K562 (cell line): ENCODE measurements around the gene EPB41L2. TPM values are rescaled to one million over a fixed set of nuclear protein-coding genes. Genes with fewer than 3 reads are reported as not detected.

ENCODE experiments used
- ATAC-seq: fragments of 200-7000 bp; cut with Tn5 transposase; 3 replicates; pipeline ENCODE4 v1.9.1; 2020; ENCODE audit warnings: moderate library complexity
- BruUV-seq: library from RNA; stranded (reverse); fragments of 400-500 nt; replicated peaks from 2 replicates; lab custom pipeline; 2021; lab: Mats Ljungman, UMichigan
- CTCF ChIA-PET: fragments of 300-600 bp; formaldehyde crosslinking; extraction: SDS; loops from one replicate; lab custom pipeline; 2021; ENCODE audit warnings: low intra/inter-chr PET ratio; lab: Yijun Ruan, JAX
- POLR2A ChIA-PET: fragments of 300-600, 350-650 bp; sonication (Branson Sonifier 250); formaldehyde crosslinking; extraction: SDS; loops from one replicate; lab custom pipeline; 2021; ENCODE audit warnings: antibody characterized with exemption, inconsistent platforms; lab: Yijun Ruan, JAX
- DNase-seq, 4 experiments: peaks; one replicate each; pipeline versions ENCODE4 v3.0.0 to v3.0.0-alpha.2; 2011 to 2018; ENCODE audit warnings: low spot score in 3 of 4, mixed read lengths in 3 of 4; ENCODE audit errors: extremely low read depth in 1 of 4
- FAIRE-seq: peaks from 2 replicates; lab custom pipeline; 2011; peaks lifted over from hg19 to GRCh38; lab: Jason Lieb, UNC
- H2AFZ ChIP-seq: 2 replicates; pipeline ENCODE4 v1.6.0; 2011; ENCODE audit warnings: low read depth, low read length, control low read depth, inconsistent platforms
- H3K27ac ChIP-seq: fragments of 200-600 bp; 3 replicates; pipeline ENCODE4 v1.8.0; 2011; ENCODE audit warnings: low read depth, mild to moderate bottlenecking, control low read depth, inconsistent platforms, low read length, moderate library complexity, mixed read lengths; ENCODE audit errors: extremely low read depth
- H3K27me3 ChIP-seq, 2 experiments: fragments of 300-600 bp in 1 of 2; 2 replicates in 1 of 2; 3 replicates in 1 of 2; pipeline versions ENCODE4 v1.6.0 to v1.8.0; 2011; ENCODE audit warnings: inconsistent platforms in 2 of 2, low read length in 2 of 2, mild to moderate bottlenecking in 1 of 2, mixed read lengths in 1 of 2, moderate library complexity in 1 of 2; ENCODE audit not compliant: control insufficient read depth in 2 of 2, insufficient read depth in 2 of 2
- H3K36me3 ChIP-seq: fragments of 300-600 bp; 3 replicates; pipeline ENCODE4 v1.8.0; 2011; ENCODE audit warnings: mild to moderate bottlenecking, low read length, inconsistent platforms; ENCODE audit not compliant: control insufficient read depth, insufficient read depth
- H3K4me1 ChIP-seq, 2 experiments: fragments of 200-600 bp in 1 of 2; replicated peaks in 1 of 2; 2 replicates in 1 of 2; 3 replicates in 1 of 2; pipeline versions ENCODE4 v1.5.1 to v1.8.0; 2011; ENCODE audit warnings: inconsistent platforms in 2 of 2, low read length in 2 of 2, mild to moderate bottlenecking in 1 of 2, mixed read lengths in 1 of 2, moderate library complexity in 1 of 2; ENCODE audit not compliant: control insufficient read depth in 2 of 2, insufficient read depth in 2 of 2
- H3K4me2 ChIP-seq: 2 replicates; pipeline ENCODE4 v1.6.1; 2011; ENCODE audit warnings: low read length, control low read depth, inconsistent platforms, mixed read lengths; ENCODE audit not compliant: insufficient read depth
- H3K4me3 ChIP-seq: fragments of 200-600 bp; sonication (generic), shearing (Covaris generic); 2 replicates; pipeline ENCODE4 v1.5.1; 2016; ENCODE audit warnings: control low read depth, inconsistent platforms
- H3K79me2 ChIP-seq: fragments of 200-600 bp; 3 replicates; pipeline ENCODE4 v1.8.0; 2011; ENCODE audit warnings: low read length, inconsistent platforms; ENCODE audit not compliant: control insufficient read depth, insufficient read depth
- H3K9ac ChIP-seq, 2 experiments: 2 replicates each; pipeline versions ENCODE4 v1.6.0 to v1.6.1; 2011; ENCODE audit warnings: low read depth in 2 of 2, low read length in 2 of 2, control low read depth in 1 of 2, inconsistent platforms in 1 of 2, mild to moderate bottlenecking in 1 of 2, mixed read lengths in 1 of 2; ENCODE audit not compliant: insufficient read depth in 1 of 2
- H3K9me1 ChIP-seq: one replicate; pipeline ENCODE4 v1.6.0; 2011; ENCODE audit warnings: inconsistent platforms, mild to moderate bottlenecking, low read length, moderate library complexity; ENCODE audit not compliant: control insufficient read depth, insufficient read depth
- H3K9me3 ChIP-seq: replicated peaks from 2 replicates; pipeline ENCODE4 v1.5.1; 2011; ENCODE audit warnings: low read depth, low read length, inconsistent platforms; ENCODE audit not compliant: control insufficient read depth, insufficient read depth
- H4K20me1 ChIP-seq: replicated peaks from 2 replicates; pipeline ENCODE4 v1.6.1; 2011; ENCODE audit warnings: low read length, inconsistent platforms, mixed read lengths; ENCODE audit not compliant: control insufficient read depth, insufficient read depth
- CCAR2 ChIP-seq: fragments of 200-400 bp; formaldehyde crosslinking; IDR thresholded peaks from 2 replicates; pipeline ENCODE4 v1.6.1; 2017; ENCODE audit warnings: mild to moderate bottlenecking, low read depth, low read length
- EZH2 ChIP-seq: IDR thresholded peaks from 2 replicates; pipeline ENCODE4 v1.6.1; 2012; ENCODE audit warnings: low read depth, mild to moderate bottlenecking, inconsistent platforms, low read length, borderline replicate concordance
- HMGN3 ChIP-seq: IDR thresholded peaks from 2 replicates; pipeline ENCODE4 v1.6.1; 2011; ENCODE audit warnings: borderline replicate concordance, low read depth, mild to moderate bottlenecking, mixed read lengths, low read length; ENCODE audit not compliant: insufficient read length; ENCODE audit errors: extremely low read depth
- HNRNPUL1 ChIP-seq: fragments of 200-400 bp; formaldehyde crosslinking; IDR thresholded peaks from 2 replicates; pipeline ENCODE4 v1.6.1; 2017; ENCODE audit warnings: low read length
- JUND ChIP-seq, 2 experiments: IDR thresholded peaks; 2 replicates in 1 of 2; 3 replicates in 1 of 2; pipeline ENCODE4 v1.6.1; 2011; ENCODE audit warnings: borderline replicate concordance in 2 of 2, low read depth in 2 of 2, low read length in 2 of 2, improper control_type of control experiment in 1 of 2, missing biosample characterization in 1 of 2, missing genetic modification characterization in 1 of 2, missing genetic modification reagents in 1 of 2
- KLF6 ChIP-seq: fragments of 250-450 bp; sonication (Bioruptor Pico); IDR thresholded peaks from 2 replicates; pipeline ENCODE4 v1.4.0; 2020; ENCODE audit warnings: mild to moderate bottlenecking, moderate library complexity, borderline replicate concordance
- MEIS2 ChIP-seq: fragments of 450-650 bp; IDR thresholded peaks from 2 replicates; pipeline ENCODE4 v1.6.1; 2014; ENCODE audit warnings: mild to moderate bottlenecking; ENCODE audit not compliant: partially characterized antibody
- MTA1 ChIP-seq: fragments of 450-650 bp; IDR thresholded peaks from 2 replicates; pipeline ENCODE4 v1.6.1; 2017; ENCODE audit warnings: borderline replicate concordance
- NFIX ChIP-seq: fragments of 250-450 bp; sonication (Bioruptor Pico); IDR thresholded peaks from 2 replicates; pipeline ENCODE4 v1.4.0; 2020; ENCODE audit warnings: low read depth, mild to moderate bottlenecking, moderate library complexity
- SNIP1 ChIP-seq: fragments of 450-650 bp; IDR thresholded peaks from 2 replicates; pipeline ENCODE4 v1.7.1; 2017; ENCODE audit warnings: low read depth, mild to moderate bottlenecking
- SP2 ChIP-seq: IDR thresholded peaks from 2 replicates; pipeline ENCODE4 v1.6.1; 2011; ENCODE audit warnings: mild to moderate bottlenecking, low read depth, low read length, moderate library complexity; ENCODE audit not compliant: poor library complexity, severe bottlenecking; ENCODE audit errors: extremely low read depth
- THRAP3 ChIP-seq: fragments of 450-650 bp; IDR thresholded peaks from 2 replicates; pipeline ENCODE4 v1.6.1; 2016; ENCODE audit warnings: mild to moderate bottlenecking, inconsistent platforms, borderline replicate concordance
- ZEB2 ChIP-seq: fragments of 450-650 bp; IDR thresholded peaks from 2 replicates; pipeline ENCODE4 v1.6.1; 2016
- ZNF165 ChIP-seq: fragments of 250-450 bp; sonication (Bioruptor Pico); IDR thresholded peaks from 2 replicates; pipeline ENCODE4 v1.4.0; 2020; ENCODE audit warnings: borderline replicate concordance
- ZNF232 ChIP-seq: sonication (generic); formaldehyde crosslinking; IDR thresholded peaks from 2 replicates; pipeline ENCODE4 v1.8.0; 2022; ENCODE audit warnings: mild to moderate bottlenecking, missing genetic modification reagents
- WGBS: fragments of 100-300 bp; shearing (Covaris generic); methylation state at CpG from one replicate; pipeline ENCODE4 v1.1.6; 2016; ENCODE audit warnings: low coverage, mixed read lengths; ENCODE audit not compliant: insufficient coverage; ENCODE audit errors: missing lambda C conversion rate; 5-methylcytosine and 5-hydroxymethylcytosine counted together
- in situ Hi-C: fragments of 300-500 bp; cut with MboI; formaldehyde crosslinking; loops from 4 replicates; pipeline ENCODE4 v1.15.0; 2018; ENCODE audit warnings: inconsistent platforms, mixed read lengths
- intact Hi-C: fragments of 100-400 bp; cut with micrococcal nuclease; formaldehyde crosslinking; loops from 2 replicates; pipeline ENCODE4 v1.14.2; 2022
- polyA plus RNA-seq, 8 experiments: library from polyadenylated mRNA; depleted of rRNA in 4 of 8; stranded (reverse) in 5 of 8; unstranded in 3 of 8; fragments of >200 nt; fragmentation: Nextera tagmentation in 2 of 8; fragmentation: Illumina TruSeq in 1 of 8; extraction: Ambion mirVana in 2 of 8; extraction: Trizol in 1 of 8; gene quantifications; 2 replicates each; pipeline versions ENCODE4 v1.2.1 to v1.2.3, GENCODE V29; 2011 to 2014; ENCODE audit warnings: inconsistent platforms in 1 of 8, missing spikeins in 1 of 8
- total RNA-seq, 7 experiments: library from RNA; depleted of rRNA in 6 of 7; stranded (reverse); fragments of >200 nt in 6 of 7; fragmentation: Illumina TruSeq in 2 of 7; extraction: Trizol in 2 of 7; gene quantifications; 2 replicates each; pipeline versions ENCODE4 v1.2.1 to v1.2.3, GENCODE V29; 2011 to 2021; ENCODE audit warnings: low replicate concordance in 1 of 7

The EPB41L2 gene
- total and polyA plus RNA-seq, 9 of the 15 experiments (the other 6 are each of a cell fraction or from before 2014, with no cell fraction given): 5.1 to 53.6 (median 25.0) TPM

DNA sequence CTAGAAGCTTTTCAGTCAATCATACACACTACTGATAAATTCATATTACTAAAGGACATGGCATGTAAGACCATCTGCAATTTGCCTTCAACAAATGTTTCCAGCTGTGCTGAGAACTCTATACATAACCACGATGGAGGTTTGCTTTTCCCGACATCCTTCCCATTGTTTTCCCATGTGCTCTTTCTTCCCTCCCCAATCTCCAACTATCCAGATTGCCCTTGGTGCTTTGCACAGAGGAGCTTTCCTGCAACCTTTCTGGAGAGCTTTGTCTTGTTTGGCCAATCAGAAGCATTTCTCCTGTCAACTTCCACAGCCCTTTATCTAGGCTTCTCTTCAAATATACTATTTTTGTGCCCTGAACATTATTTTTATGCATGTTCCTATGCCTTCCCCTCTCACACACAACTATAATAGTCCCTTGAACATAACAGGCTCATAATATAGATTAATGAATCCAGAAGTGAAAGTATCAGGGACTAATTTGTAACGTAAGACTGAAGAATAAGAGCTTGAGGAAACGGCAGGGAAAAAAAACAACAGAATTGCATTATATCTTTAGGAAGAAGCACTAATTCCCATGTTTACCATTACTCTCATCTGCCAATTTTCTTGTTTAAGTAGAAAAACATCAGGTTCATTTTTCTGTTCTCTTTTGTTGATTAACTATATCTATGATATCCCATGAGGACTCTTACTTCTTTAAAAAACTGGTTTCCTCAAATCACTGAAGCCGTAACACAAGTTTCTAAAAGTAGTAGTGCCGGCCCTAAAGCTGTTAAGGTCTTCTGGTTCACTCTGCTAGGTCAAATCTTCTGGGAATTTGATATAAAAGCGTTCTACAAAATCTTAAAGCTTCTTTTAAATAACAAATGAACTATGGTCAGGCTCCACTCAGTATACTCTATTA lies 215.8 kb downstream of the EPB41L2 start:
- no peak for FAIRE-seq
- no peaks in the 10 kb centered on the region for H3K36me3 ChIP-seq
- H3K4me3 ChIP-seq: no peak overlapping the region
- no peak overlapping the region for H2AFZ ChIP-seq
- H3K27me3 ChIP-seq: no peaks in the 10 kb centered on the region
- no peak for DNase-seq
- no peaks in the 10 kb centered on the region for H3K9me1 ChIP-seq
- POLR2A ChIA-PET: no interaction called here
- intact Hi-C loops: loop anchor here (10.0 kb wide), 1 partner anchor 812 kb away; no protein-coding TSS in a partner anchor
- CTCF ChIA-PET: no interaction called here
- in situ Hi-C loops: no loop called here
- no peaks in the 10 kb centered on the region for H3K9me3 ChIP-seq
- H3K9ac ChIP-seq: no peak overlapping the region
- no peak overlapping the region for H3K4me2 ChIP-seq
- no peak for TF ChIP-seq JUND (IDR thresholded peaks at IDR 0.05; ENCODE audit: borderline replicate concordance, low read depth, low read length)
- TF ChIP-seq JUND (tag; IDR thresholded peaks at IDR 0.05; ENCODE audit: borderline replicate concordance, low read depth, low read length): no peak
- no peak for TF ChIP-seq ZNF165
- no peak for TF ChIP-seq HNRNPUL1
- TF ChIP-seq NFIX (CRISPR knock-in tag): no peak
- no peak for TF ChIP-seq CCAR2
- no peak for TF ChIP-seq SP2
- no peak for TF ChIP-seq HMGN3
- TF ChIP-seq ZNF232 (CRISPR knock-in tag): no peak
- no peak for TF ChIP-seq THRAP3
- no peak for TF ChIP-seq KLF6
- no peak for TF ChIP-seq EZH2
- TF ChIP-seq MTA1: no peak
- no peak for TF ChIP-seq ZEB2
- no peak for TF ChIP-seq SNIP1
- no peak for TF ChIP-seq MEIS2
- no peaks in the 10 kb centered on the region for H3K79me2 ChIP-seq
- WGBS: 25% methylated on average over 7 of the region's 7 CpGs
- no peaks in the 10 kb centered on the region for H3K4me1 ChIP-seq
- H4K20me1 ChIP-seq: no peaks in the 10 kb centered on the region
- no TSS peak for BruUV-seq
- H3K27ac ChIP-seq: no peak overlapping the region
- ATAC-seq: no peak
